IMR-90 (cell line): ENCODE data around the gene FNIP1. TPM values are rescaled to one million over a fixed set of nuclear protein-coding genes. Genes with fewer than 3 reads are reported as not detected.

ENCODE experiments used
- ATAC-seq: fragments of 200-7000 bp; cut with Tn5 transposase; 2 replicates; pipeline ENCODE4 v1.9.1; 2020; ENCODE audit warnings: low read depth, mild to moderate bottlenecking, moderate library complexity
- BruUV-seq: library from RNA; stranded (reverse); fragments of 400-500 nt; replicated peaks from 2 replicates; lab custom pipeline; 2021; lab: Mats Ljungman, UMichigan
- CTCF ChIA-PET: fragments of 300-600 bp; formaldehyde crosslinking; extraction: SDS; loops from one replicate; lab custom pipeline; 2021; ENCODE audit warnings: antibody characterized with exemption; lab: Yijun Ruan, JAX
- POLR2A ChIA-PET: fragments of 300-600 bp; sonication (Branson Sonifier 250); formaldehyde crosslinking; loops from one replicate; lab custom pipeline; 2022; ENCODE audit warnings: antibody characterized with exemption; ENCODE audit not compliant: unreplicated experiment; lab: Charles Lee
- DNase-seq: peaks from one replicate; pipeline ENCODE4 v3.0.0; 2013
- H2AFZ ChIP-seq: replicated peaks from 2 replicates; pipeline ENCODE3; 2013; ENCODE audit warnings: low read length, mild to moderate bottlenecking; ENCODE audit not compliant: poor library complexity
- H2AK5ac ChIP-seq: 2 replicates; pipeline ENCODE4 v1.6.1; 2013; ENCODE audit warnings: low read depth, low read length, inconsistent platforms
- H2AK9ac ChIP-seq: replicated peaks from 2 replicates; pipeline ENCODE3; 2013; ENCODE audit warnings: mild to moderate bottlenecking, low read depth, low read length, moderate library complexity; ENCODE audit not compliant: poor library complexity
- H2BK120ac ChIP-seq: 2 replicates; pipeline ENCODE4 v1.6.1; 2013; ENCODE audit warnings: low read depth, low read length, inconsistent platforms
- H2BK15ac ChIP-seq: 3 replicates; pipeline ENCODE4 v1.6.1; 2013; ENCODE audit warnings: low read depth, low read length, inconsistent platforms
- H2BK20ac ChIP-seq: 2 replicates; pipeline ENCODE4 v1.6.1; 2013; ENCODE audit warnings: low read depth, mild to moderate bottlenecking, inconsistent platforms, low read length, moderate library complexity
- H2BK5ac ChIP-seq: 2 replicates; pipeline ENCODE4 v1.6.1; 2013; ENCODE audit warnings: mild to moderate bottlenecking, low read depth, low read length, inconsistent platforms; ENCODE audit not compliant: poor library complexity, severe bottlenecking
- H3K14ac ChIP-seq: replicated peaks from 2 replicates; pipeline ENCODE4 v1.6.1; 2013; ENCODE audit warnings: low read depth, low read length, inconsistent platforms
- H3K18ac ChIP-seq: 2 replicates; pipeline ENCODE4 v1.6.1; 2013; ENCODE audit warnings: low read depth, low read length, control low read depth
- H3K23ac ChIP-seq: 2 replicates; pipeline ENCODE4 v1.6.1; 2013; ENCODE audit warnings: low read depth, low read length, inconsistent platforms
- H3K27ac ChIP-seq: 2 replicates; pipeline ENCODE4 v1.5.1; 2013; ENCODE audit warnings: mild to moderate bottlenecking, control low read depth, low read length; ENCODE audit not compliant: insufficient read depth
- H3K27me3 ChIP-seq: 2 replicates; pipeline ENCODE4 v1.6.1; 2013; ENCODE audit warnings: low read length; ENCODE audit not compliant: control insufficient read depth, insufficient read depth
- H3K36me3 ChIP-seq: 2 replicates; pipeline ENCODE4 v1.6.1; 2013; ENCODE audit warnings: low read length, mixed read lengths; ENCODE audit not compliant: control insufficient read depth, insufficient read depth
- H3K4ac ChIP-seq: 2 replicates; pipeline ENCODE4 v1.6.1; 2013; ENCODE audit warnings: low read depth, low read length, inconsistent platforms
- H3K4me1 ChIP-seq: 2 replicates; pipeline ENCODE4 v1.6.1; 2013; ENCODE audit warnings: low read length, mixed read lengths; ENCODE audit not compliant: control insufficient read depth, insufficient read depth
- H3K4me2 ChIP-seq: 2 replicates; pipeline ENCODE4 v1.6.1; 2013; ENCODE audit warnings: low read depth, mild to moderate bottlenecking, control low read depth, low read length, moderate library complexity
- H3K4me3 ChIP-seq: 2 replicates; pipeline ENCODE4 v1.5.1; 2013; ENCODE audit warnings: low read depth, mild to moderate bottlenecking, control low read depth, low read length, moderate library complexity; ENCODE audit not compliant: insufficient read depth
- H3K56ac ChIP-seq: 2 replicates; pipeline ENCODE4 v1.6.1; 2013; ENCODE audit warnings: low read length, inconsistent platforms; ENCODE audit not compliant: insufficient read depth; ENCODE audit errors: extremely low read depth
- H3K79me1 ChIP-seq, 2 experiments: 2 replicates each; pipeline ENCODE4 v1.6.1; 2013; ENCODE audit warnings: low read length in 2 of 2, inconsistent platforms in 1 of 2, low read depth in 1 of 2
- H3K9ac ChIP-seq: 2 replicates; pipeline ENCODE4 v1.6.1; 2013; ENCODE audit warnings: low read depth, low read length, control low read depth
- H3K9me1 ChIP-seq: 2 replicates; pipeline ENCODE4 v1.6.1; 2013; ENCODE audit warnings: low read length, inconsistent platforms; ENCODE audit not compliant: insufficient read depth
- H3K9me3 ChIP-seq: 2 replicates; pipeline ENCODE4 v1.6.1; 2013; ENCODE audit warnings: low read length; ENCODE audit not compliant: control insufficient read depth, insufficient read depth
- H4K20me1 ChIP-seq: 2 replicates; pipeline ENCODE4 v1.6.1; 2013; ENCODE audit warnings: low read length, inconsistent platforms; ENCODE audit not compliant: insufficient read depth
- H4K5ac ChIP-seq: 2 replicates; pipeline ENCODE4 v1.6.1; 2013; ENCODE audit warnings: mild to moderate bottlenecking, low read depth, low read length, control low read depth
- H4K8ac ChIP-seq, 2 experiments: 2 replicates each; pipeline ENCODE4 v1.6.1; 2013; ENCODE audit warnings: low read depth in 2 of 2, low read length in 2 of 2, control low read depth in 1 of 2, inconsistent platforms in 1 of 2
- H4K91ac ChIP-seq: 2 replicates; pipeline ENCODE4 v1.6.1; 2013; ENCODE audit warnings: low read depth, low read length, inconsistent platforms; ENCODE audit not compliant: insufficient read depth
- CHD1 ChIP-seq: IDR thresholded peaks from 2 replicates; pipeline ENCODE4 v1.6.1; 2012; ENCODE audit warnings: low read depth, low read length, improper control_type of control experiment
- FOS ChIP-seq: fragments of 150-350 bp; IDR thresholded peaks from 2 replicates; pipeline ENCODE4 v1.6.1; 2016; ENCODE audit warnings: low read depth, low read length
- MAZ ChIP-seq: IDR thresholded peaks from 2 replicates; pipeline ENCODE4 v1.6.1; 2012; ENCODE audit warnings: low read depth, mild to moderate bottlenecking, low read length, improper control_type of control experiment, moderate library complexity, borderline replicate concordance
- MXI1 ChIP-seq: IDR thresholded peaks from 2 replicates; pipeline ENCODE4 v1.6.1; 2012; ENCODE audit warnings: low read depth, mild to moderate bottlenecking, low read length, moderate library complexity, borderline replicate concordance
- NFE2L2 ChIP-seq: fragments of 150-350 bp; IDR thresholded peaks from 2 replicates; pipeline ENCODE4 v1.6.1; 2016; ENCODE audit warnings: low read depth, mild to moderate bottlenecking, low read length
- POLR2A ChIP-seq: IDR thresholded peaks from 2 replicates; pipeline ENCODE4 v1.6.1; 2012; ENCODE audit warnings: mild to moderate bottlenecking, low read depth, low read length
- RAD21 ChIP-seq: IDR thresholded peaks from 2 replicates; pipeline ENCODE4 v1.6.1; 2012; ENCODE audit warnings: low read length, improper control_type of control experiment
- RFX5 ChIP-seq: IDR thresholded peaks from 2 replicates; pipeline ENCODE4 v1.8.0; 2012; ENCODE audit warnings: low read depth, mild to moderate bottlenecking, low read length, moderate library complexity
- WGBS, 2 experiments: methylation state at CpG; one replicate each; pipeline versions ENCODE4 v1.1.5 to v1.1.7; 2013; ENCODE audit warnings: missing lambda C conversion rate in 2 of 2; ENCODE audit not compliant: insufficient read length in 1 of 2; ENCODE audit errors: extremely low coverage in 2 of 2; 5-methylcytosine and 5-hydroxymethylcytosine counted together
- dilution Hi-C: fragments of 300-500 bp; cut with HindIII; formaldehyde crosslinking; loops from one replicate; pipeline ENCODE4 v1.14.3; 2018; ENCODE audit warnings: low sequenced_read_pairs; ENCODE audit not compliant: unreplicated experiment
- in situ Hi-C: fragments of 300-500 bp; cut with MboI; formaldehyde crosslinking; loops from 3 replicates; pipeline ENCODE4 v1.14.3; 2019; ENCODE audit warnings: low sequenced_read_pairs, inconsistent platforms, mixed read lengths
- intact Hi-C: fragments of 100-400 bp; cut with micrococcal nuclease; formaldehyde crosslinking; loops from 2 replicates; pipeline ENCODE4 v1.10.0; 2022
- polyA plus RNA-seq, 3 experiments: library from polyadenylated mRNA; depleted of rRNA; stranded (reverse); fragments of >200 nt; gene quantifications; 2 replicates each; pipeline ENCODE4 v1.2.3, GENCODE V29; 2012; ENCODE audit warnings: low replicate concordance in 1 of 3
- total RNA-seq: library from RNA; depleted of rRNA; stranded (reverse); fragments of >200 nt; gene quantifications from 2 replicates; pipeline ENCODE4 v1.2.3, GENCODE V29; 2012

The FNIP1 gene
- total and polyA plus RNA-seq, 2 of the 4 experiments (the other 2 are of a cell fraction): 5.6 to 34.1 TPM

GRCh38 chr5:131641494-131641893 is 155.3 kb downstream of the FNIP1 start:
- Histone ChIP-seq H3K27me3 (no peaks in the 10 kb centered on the region), H2AK9ac (no peak overlapping the region), H3K56ac (no peak overlapping the region), H3K4me1 (no peaks in the 10 kb centered on the region), H2BK120ac (no peak overlapping the region), H3K23ac (no peak overlapping the region), H2BK15ac (no peak overlapping the region), H3K79me1 (peaks cover 0 to 10% of the 10 kb centered on the region in 2 experiments; a peak in 2 of 4 replicates), H2BK5ac (no peak overlapping the region), H2AK5ac (no peak overlapping the region), H4K8ac (no peak overlapping the region), H3K4me3 (no peak overlapping the region), H3K4ac (no peak overlapping the region), H3K9me1 (peaks cover 3% of the 10 kb centered on the region; the same call in 1 of the 2 replicates), H3K18ac (no peak overlapping the region), H2AFZ (no peak overlapping the region), H3K36me3 (peaks cover 4% of the 10 kb centered on the region; the same call in 1 of the 2 replicates), H3K4me2 (no peak overlapping the region), H3K9ac (no peak overlapping the region), H4K91ac (no peak overlapping the region), H2BK20ac (no peak overlapping the region), H4K20me1 (no peaks in the 10 kb centered on the region), H3K14ac (no peak overlapping the region), H4K5ac (no peak overlapping the region), H3K27ac (no peak overlapping the region), H3K9me3 (no peaks in the 10 kb centered on the region)
- no peak for TF ChIP-seq POLR2A
- no peak for TF ChIP-seq MXI1
- no peak for TF ChIP-seq RFX5
- TF ChIP-seq RAD21: no peak
- TF ChIP-seq MAZ: no peak
- no peak for TF ChIP-seq NFE2L2
- TF ChIP-seq FOS: no peak
- no peak for TF ChIP-seq CHD1
- in situ Hi-C loops: no loop called here
- no CpG with 5 or more reads among the region's 1 CpG for WGBS, 2 experiments
- POLR2A ChIA-PET: no interaction called here
- CTCF ChIA-PET: no interaction called here
- DNase-seq: no peak
- ATAC-seq: no peak
- intact Hi-C loops: loop anchor here (10.0 kb wide), 1 partner anchor 207 kb away; no protein-coding TSS in a partner anchor
- dilution Hi-C loops: no loop called here
- no TSS peak for BruUV-seq
